Ishikawa (cell line): ENCODE results near the gene RSAD1.

Experiments used
- CREB1 ChIP-seq: IDR thresholded peaks from 2 replicates; pipeline ENCODE4 v1.6.1; 2012; ENCODE audit warnings: low read depth
- EGR1 ChIP-seq: IDR thresholded peaks from 2 replicates; pipeline ENCODE4 v1.6.1; 2012
- EP300 ChIP-seq: IDR thresholded peaks from 2 replicates; pipeline ENCODE4 v1.6.1; 2012; ENCODE audit warnings: borderline replicate concordance
- FOXM1 ChIP-seq: IDR thresholded peaks from 2 replicates; pipeline ENCODE4 v1.6.1; 2012; ENCODE audit warnings: low read depth, borderline replicate concordance
- MAX ChIP-seq: IDR thresholded peaks from 2 replicates; pipeline ENCODE4 v1.6.1; 2012
- REST ChIP-seq: IDR thresholded peaks from 2 replicates; pipeline ENCODE4 v1.6.1; 2012; ENCODE audit warnings: low read depth, mild to moderate bottlenecking
- TAF1 ChIP-seq: IDR thresholded peaks from 2 replicates; pipeline ENCODE4 v1.6.1; 2012; ENCODE audit warnings: low read depth, mild to moderate bottlenecking
- TCF12 ChIP-seq: IDR thresholded peaks from 2 replicates; pipeline ENCODE4 v1.6.1; 2012; ENCODE audit warnings: low read depth
- YY1 ChIP-seq: IDR thresholded peaks from 2 replicates; pipeline ENCODE4 v1.6.1; 2012; ENCODE audit warnings: low read depth

GRCh38 chr17:50513495-50513894 is 34.8 kb downstream of the RSAD1 start:
- TF ChIP-seq TAF1 (no peak), CREB1 (no peak), MAX (no peak), FOXM1 (no peak), EGR1 (no peak), YY1 (no peak), TCF12 (no peak), REST (no peak), EP300 (no peak)
